Sigmoid colon (tissue), 4 donors: ENCODE measurements around the gene BCL2L13.

Experiments
- CTCF ChIP-seq, 4 experiments: fragments of 450-650 bp in 3 of 4; fragments of 200-600 bp in 1 of 4; IDR thresholded peaks; one replicate each; pipeline ENCODE4 v1.5.1; 2016 to 2019; ENCODE audit warnings: antibody characterized with exemption in 4 of 4, mild to moderate bottlenecking in 3 of 4, moderate library complexity in 2 of 4
- POLR2A ChIP-seq, 2 donors: fragments of 450-650 bp; IDR thresholded peaks; one replicate each; pipeline ENCODE4 v1.6.1; 2016; ENCODE audit warnings: antibody characterized with exemption in 2 of 2, mild to moderate bottlenecking in 2 of 2, moderate library complexity in 2 of 2
- POLR2AphosphoS5 ChIP-seq, 4 donors: sonication (generic); formaldehyde crosslinking; IDR thresholded peaks; one replicate each; pipeline ENCODE4 v1.6.1; 2017; ENCODE audit warnings: antibody characterized with exemption in 4 of 4

- no peak for TF ChIP-seq POLR2A (IDR thresholded peaks at IDR 0.05)
- TF ChIP-seq CTCF (IDR thresholded peaks at IDR 0.05): no peak
- no peak for TF ChIP-seq POLR2AphosphoS5 (IDR thresholded peaks at IDR 0.05)
Measured at GRCh38 chr22:17724241-17724640, 85.7 kb downstream of the BCL2L13 start.
